HK-2 (cell line): Measurements from ENCODE around the gene KCNJ15.
A peak's percentile ranks its signal among the peaks of the same experiment; 100 is the strongest.

ENCODE experiments used
- DNase-seq: peaks from one replicate; pipeline ENCODE4 v3.0.0-alpha.2; 2018; ENCODE audit not compliant: unreplicated experiment

The KCNJ15 gene

GRCh38 chr21:38268864-38269575 is 12.2 kb downstream of the KCNJ15 start:
- no peak for DNase-seq

- no peak for DNase-seq
These were observed 12.8 kb downstream of the KCNJ15 start for GRCh38 chr21:38269576-38269936.

- DNase-seq = no peak
These were observed 15.4 kb downstream of the KCNJ15 start for GRCh38 chr21:38272215-38272614.

- DNase-seq = no peak
These were observed 17.2 kb downstream of the KCNJ15 start for GRCh38 chr21:38273745-38274542.

GRCh38 chr21:38277501-38278131 is 20.8 kb downstream of the KCNJ15 start:
- DNase-seq = peak; percentile 58

- DNase-seq = no peak
These were observed 23.7 kb downstream of the KCNJ15 start for GRCh38 chr21:38280454-38280853.

GRCh38 chr21:38280867-38281266 is 24.1 kb downstream of the KCNJ15 start:
- DNase-seq = no peak

GRCh38 chr21:38282921-38283320 is 26.1 kb downstream of the KCNJ15 start:
- DNase-seq = no peak

- DNase-seq = no peak
These were observed 27.4 kb downstream of the KCNJ15 start for GRCh38 chr21:38284216-38284615.

GRCh38 chr21:38286739-38287471 is 30.1 kb downstream of the KCNJ15 start:
- no peak for DNase-seq

GRCh38 chr21:38287476-38287875 is 30.7 kb downstream of the KCNJ15 start:
- DNase-seq = no peak

- DNase-seq = peak; percentile 63
These were observed 33.1 kb downstream of the KCNJ15 start for GRCh38 chr21:38289705-38290485.

- no peak for DNase-seq
These were observed 34.0 kb downstream of the KCNJ15 start for GRCh38 chr21:38290809-38291208.

GRCh38 chr21:38291874-38292273 is 35.1 kb downstream of the KCNJ15 start:
- no peak for DNase-seq

GRCh38 chr21:38293113-38293512 is 36.3 kb downstream of the KCNJ15 start:
- DNase-seq = no peak

- no peak for DNase-seq
These were observed 37.0 kb downstream of the KCNJ15 start for GRCh38 chr21:38293765-38294164.

GRCh38 chr21:38294609-38295008 is 37.8 kb downstream of the KCNJ15 start:
- DNase-seq = no peak

GRCh38 chr21:38295997-38296764 is 39.4 kb downstream of the KCNJ15 start:
- DNase-seq = no peak

GRCh38 chr21:38297194-38297631 is 40.4 kb downstream of the KCNJ15 start:
- no peak for DNase-seq

- no peak for DNase-seq
These were observed 41.1 kb downstream of the KCNJ15 start for GRCh38 chr21:38297871-38298270.

GRCh38 chr21:38298832-38299231 is 42.0 kb downstream of the KCNJ15 start:
- DNase-seq = no peak
